Femur (tissue), 1 donor: ENCODE measurements around the gene PDE6B.

Experiments used
- DNase-seq: peaks from one replicate; pipeline ENCODE4 v3.0.0-alpha.2; 2017

The PDE6B gene

DNA sequence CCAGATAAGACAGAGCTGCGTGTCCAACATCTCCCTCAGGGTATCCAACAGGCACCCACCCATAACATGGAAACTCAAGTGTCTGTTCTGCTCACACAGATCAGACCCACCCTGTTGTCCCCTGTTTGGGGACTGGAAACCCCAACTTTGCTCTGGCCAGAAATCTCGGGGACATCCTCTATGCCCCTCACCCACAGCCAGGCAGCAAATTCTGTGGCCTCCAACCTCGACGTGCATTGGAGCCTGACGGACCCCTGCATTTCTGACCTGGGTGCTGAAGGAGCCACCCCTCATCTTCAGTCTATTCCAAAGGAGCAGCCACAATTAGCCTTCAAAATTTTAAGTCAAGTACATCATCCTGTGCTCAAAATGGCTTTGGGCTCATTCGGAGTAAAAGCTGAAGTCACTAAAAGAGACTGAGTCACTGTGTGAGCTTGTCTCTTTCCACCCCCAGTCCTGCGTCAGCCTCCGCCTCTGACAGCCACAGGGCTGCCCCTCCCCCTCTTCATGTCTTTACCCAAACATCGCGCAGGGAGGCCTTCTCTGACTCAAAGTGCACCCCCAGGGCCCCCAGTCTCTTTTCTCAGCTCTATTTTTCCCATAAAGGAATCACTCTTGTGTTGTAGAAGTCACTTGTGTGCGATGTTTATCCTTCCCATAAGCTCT, 24.4 kb upstream of the PDE6B start:
- DNase-seq, result no peak

DNA sequence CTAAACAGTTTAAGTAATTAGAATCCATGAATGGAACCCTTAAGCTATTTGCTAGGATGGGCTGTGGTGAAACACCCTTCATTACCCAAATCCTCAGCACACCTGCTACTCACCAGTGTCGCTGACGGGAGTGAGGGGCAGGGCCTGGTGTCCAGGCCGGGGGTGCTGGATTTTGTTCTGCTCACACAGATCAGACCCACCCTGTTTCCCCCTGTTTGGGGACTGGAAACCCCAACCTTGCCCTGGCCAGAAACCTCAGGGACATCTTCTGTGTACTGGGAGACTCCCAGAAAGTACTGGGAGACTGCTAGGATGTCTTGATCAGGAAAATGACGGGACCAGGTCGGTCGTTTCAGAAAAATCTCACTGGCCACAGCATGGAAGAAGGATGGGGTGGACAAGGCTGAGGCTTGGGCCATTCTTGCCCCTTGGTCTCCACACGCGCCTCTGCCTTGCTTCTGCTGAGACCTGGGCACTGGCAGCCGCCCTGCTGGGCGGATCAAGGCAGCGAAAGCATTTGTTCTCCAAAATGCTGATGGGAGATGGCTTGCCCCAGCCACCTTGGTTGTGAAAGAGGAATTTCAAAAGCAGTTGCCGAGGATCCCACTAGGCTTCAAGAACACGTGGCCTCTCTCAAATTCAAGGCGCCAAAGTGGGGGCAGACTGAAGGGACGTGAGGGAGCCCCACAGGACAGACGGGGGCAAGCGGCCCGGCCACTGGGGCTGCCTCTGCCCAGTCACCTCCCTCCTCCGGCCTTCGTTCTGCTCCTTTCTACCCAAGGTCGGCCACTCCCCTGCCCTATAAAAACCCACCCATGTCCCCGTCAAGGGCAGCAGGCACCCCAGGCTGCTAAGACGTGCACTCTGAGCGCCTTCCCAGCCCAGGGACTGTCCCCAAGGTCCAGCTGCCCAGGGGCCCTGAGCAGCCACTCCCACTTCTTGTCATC, 23.5 kb upstream of the PDE6B start:
- no peak for DNase-seq

DNA sequence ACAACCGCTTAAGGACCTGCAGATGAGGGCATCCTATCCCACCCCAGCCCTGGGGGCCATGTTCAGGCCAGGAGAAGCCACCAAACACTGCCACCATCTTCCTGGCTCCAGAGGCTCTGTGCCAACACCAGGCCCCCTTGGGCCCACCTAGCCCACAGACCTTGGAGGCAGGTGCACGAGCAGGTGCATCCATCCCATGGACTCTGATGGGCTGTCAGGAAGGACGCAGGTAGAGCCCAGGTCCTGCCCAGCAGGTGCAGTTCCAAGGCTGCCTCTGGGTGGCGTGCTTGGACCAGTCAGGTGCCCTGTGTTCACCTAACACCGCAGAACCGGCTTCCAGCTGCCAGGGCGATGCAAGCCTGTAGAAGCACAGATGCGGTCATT, 22.8 kb upstream of the PDE6B start:
- no peak for DNase-seq

DNA sequence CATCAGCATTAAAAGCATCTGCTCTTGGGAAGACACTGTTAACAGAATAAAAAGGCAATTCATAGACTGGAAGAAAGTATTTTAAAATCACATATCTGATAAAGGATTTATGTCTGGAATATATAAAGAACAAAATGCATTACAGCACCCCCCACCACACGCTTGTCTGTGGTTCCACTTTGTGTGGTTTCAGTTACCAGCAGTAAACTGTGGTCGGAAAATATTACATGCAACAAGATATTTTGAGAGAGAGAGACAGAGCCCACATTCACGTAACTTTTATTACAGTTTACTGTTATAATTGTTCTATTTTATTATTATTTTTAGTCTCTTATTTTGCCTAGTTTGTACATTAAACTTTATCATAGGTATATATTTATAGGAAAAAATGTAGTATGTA, 21.2 kb upstream of the PDE6B start:
- no peak for DNase-seq

DNA sequence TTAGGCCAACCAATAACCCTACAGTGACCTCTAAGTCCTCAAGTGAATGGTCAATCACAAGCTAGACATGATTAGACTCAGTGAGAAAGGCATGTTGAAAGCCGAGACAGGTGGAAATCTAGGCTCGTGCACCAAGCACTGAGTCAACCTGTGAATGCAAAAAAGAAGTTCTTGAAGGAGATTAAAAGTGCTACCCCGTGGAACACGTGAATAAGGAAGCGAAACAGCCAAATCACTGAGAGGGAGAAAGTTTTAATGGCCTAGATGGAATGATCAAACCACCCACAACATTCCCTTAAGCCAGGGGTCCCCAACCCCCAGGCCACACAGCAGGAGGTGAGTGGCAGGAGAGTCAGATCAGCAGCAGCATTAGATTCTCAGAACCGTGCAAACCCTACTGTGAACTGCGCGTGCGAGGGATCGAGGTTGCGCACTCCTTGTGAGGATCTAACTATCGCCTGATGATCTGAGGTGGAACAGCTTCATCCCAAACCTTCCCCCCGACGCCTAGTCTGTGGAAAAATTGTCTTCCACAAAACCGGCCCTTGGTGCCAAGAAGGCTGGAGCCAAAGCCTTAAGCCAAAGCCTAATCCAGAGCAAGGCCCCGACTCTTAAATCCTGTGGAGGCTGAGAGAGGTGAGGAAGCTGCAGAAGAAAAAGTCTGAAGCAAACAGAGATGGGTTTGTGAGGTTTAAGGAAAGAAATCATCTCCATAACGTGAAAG, 19.5 kb upstream of the PDE6B start:
- no peak for DNase-seq

DNA sequence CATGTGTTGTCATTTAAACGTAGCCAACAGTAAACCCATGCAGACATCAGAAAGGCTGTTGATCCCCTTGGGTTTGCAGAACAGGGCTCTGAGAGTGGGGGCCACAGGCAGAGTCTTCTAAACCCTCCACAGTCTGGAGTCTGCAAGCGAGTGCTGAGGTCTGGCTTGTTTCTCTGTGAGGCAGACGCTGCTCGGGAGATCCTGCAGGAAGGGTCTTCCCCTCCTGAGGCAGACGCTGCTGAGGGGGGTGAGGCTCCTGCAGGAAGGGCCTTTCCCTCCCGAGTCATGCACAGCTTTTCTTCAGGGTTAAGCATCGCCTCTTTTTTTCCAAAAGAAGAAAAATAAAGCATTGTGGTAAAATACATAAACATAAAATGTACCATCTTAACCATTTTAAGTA, 17.1 kb upstream of the PDE6B start:
- no peak for DNase-seq

DNA sequence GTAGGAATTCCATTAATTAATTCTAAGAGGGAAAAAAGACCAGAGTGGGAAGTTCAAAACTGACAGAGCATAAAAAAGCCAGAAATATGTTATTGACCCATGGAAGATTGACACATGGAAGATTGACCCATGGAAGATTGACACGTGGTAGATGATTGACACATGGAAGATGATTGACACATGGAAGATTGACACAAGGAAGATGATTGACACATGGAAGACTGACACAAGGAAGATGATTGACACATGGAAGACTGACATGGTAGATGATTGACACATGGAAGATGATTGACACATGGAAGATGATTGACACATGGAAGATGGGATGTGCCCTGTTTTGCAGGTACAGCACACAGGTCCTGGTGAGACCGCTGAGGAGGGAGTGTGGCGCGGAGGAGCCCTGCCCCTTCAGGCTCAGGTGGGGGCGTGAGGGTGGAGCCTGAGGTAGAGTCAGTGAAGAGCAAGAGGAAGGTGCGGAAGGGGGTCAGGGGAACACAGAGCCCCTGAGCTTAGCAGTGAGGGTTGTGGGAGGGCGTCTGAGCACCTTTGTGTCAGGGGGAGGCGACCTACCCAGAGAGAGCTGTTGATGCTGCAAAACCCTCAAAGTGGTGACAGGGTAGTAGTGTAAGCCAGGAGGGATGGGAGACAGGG, 15.8 kb upstream of the PDE6B start:
- DNase-seq, result no peak

DNA sequence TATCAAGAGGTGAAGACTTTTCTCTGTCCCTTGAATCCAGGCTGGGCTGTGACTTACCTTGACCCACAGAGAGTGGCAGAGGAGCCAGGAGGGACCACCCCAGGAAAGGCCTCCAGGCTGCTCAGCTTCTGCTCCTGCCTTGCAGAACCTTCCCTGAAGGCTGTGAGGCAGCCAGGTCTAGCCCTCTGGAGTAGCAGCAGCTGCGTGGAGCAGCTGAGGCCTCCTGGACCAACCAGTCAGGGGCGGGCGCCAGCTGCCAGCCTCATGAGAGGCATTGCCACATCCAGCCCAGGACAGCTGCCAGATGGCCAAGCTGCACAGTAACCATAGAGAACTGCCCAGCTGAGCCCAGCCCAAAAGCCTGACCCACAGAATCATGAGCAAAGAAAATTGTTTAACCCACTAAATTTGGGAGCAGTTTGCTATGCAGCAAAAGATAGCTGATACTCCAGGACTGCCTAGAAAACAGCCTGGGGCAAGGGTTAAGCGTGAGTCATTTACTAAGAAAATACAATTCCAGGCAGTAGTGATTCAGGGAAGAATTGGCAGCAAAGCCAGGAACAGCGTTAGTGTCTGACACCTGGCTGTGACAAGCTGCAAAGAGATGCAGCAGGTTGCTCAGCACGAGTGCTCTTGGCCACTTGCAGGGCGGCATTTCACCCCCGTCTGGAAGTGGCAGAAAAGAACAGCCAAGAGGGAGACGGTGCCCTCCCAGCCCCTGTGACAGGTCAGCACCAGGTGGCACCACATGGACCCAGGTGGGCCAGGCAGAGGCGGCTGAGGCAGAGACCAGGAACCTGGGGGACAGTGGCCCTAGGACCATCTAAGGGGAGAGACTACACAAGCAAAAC, 14.7 kb upstream of the PDE6B start:
- DNase-seq, result peak; percentile 58

DNA sequence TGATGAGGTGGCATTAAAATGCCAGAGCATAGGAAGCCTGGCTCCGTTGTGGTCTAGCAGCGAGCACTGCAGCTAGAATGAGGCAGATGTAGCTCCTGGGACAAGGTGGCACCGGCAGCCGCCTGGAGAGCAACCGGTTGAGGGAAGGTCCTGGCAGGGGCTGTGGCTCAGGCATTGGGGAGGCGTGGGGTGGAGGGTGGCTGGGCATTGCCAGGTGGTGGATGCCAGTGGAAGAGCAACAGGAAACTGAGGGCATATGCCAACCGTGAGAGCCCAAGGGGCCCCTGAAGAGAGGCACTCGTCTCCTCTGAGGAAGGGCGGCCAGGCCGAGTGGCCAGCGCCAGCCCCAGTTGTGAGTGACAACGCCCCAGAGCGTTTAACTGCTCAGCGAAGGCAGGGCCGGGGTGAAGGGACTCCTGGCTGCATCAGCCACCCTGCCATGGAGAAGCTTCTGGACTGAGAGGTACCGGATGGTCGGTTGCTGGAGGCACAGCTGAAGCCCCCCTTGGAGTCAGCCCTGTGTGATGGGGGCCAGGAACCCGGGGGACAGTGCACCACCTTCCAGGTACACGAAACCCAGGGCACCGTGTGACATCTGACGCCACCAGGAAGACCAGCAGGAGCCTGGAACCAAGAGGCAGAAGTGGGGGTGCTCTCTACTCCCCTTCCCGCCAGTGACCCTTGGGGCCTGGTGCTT, 13.2 kb upstream of the PDE6B start:
- no peak for DNase-seq

DNA sequence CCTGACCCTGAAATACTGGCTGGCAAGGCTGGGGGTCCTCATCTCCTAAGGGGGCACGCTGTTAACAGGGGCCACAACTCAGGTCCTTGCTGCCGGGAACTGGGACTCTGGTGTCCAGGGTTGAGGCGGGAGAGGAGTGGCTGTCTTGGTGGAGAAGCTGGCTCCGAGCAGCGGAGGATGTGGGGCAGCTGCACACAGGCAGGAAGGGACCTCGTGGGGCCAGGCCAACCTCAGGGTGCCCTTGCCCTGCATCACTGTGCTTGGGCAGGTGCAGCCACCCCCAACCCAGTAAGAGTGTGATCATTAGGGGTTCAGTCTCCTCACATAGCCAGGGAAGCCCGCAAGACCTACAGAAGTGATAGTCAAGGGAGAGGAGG, 12.6 kb upstream of the PDE6B start:
- no peak for DNase-seq

DNA sequence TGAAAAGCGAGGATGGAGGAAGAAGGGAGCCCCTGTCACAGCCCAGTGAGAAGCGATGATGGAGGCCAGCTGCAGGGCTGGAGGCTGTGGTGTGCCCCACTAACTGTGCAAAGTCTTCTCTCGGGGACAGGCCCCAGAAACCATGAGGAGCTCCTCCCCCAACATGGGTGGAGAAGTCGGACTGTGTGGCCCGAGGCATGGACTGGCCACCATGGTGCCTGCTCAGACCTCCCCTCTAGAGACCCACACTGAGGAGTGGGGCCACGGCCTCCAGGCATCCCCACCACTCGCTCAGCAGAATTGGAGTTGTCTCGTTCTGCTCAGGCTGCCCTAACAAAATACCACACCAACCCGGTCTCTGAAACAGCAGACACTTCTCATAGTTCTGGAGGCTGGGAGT, 12.2 kb upstream of the PDE6B start:
- no peak for DNase-seq

DNA sequence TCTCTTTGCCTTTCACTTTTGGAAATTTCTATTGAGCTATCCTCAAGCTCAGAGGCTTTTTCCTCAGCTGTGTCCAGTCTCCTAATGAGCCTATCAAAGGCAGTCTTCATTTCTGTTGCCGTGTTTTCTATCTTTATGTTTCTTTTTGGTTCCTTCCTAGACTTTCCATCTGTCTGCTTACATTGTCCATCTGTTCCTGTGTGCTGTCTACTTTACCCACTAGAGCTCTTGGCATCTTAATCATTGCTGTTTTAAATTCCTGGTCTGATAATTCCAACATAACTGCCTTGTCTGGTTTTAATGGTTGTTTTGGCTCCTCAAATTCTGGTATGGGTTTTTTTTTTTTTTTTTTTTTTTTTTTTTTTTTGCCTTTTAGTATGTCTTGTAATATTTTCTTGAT, 9.3 kb upstream of the PDE6B start:
- DNase-seq, result no peak

DNA sequence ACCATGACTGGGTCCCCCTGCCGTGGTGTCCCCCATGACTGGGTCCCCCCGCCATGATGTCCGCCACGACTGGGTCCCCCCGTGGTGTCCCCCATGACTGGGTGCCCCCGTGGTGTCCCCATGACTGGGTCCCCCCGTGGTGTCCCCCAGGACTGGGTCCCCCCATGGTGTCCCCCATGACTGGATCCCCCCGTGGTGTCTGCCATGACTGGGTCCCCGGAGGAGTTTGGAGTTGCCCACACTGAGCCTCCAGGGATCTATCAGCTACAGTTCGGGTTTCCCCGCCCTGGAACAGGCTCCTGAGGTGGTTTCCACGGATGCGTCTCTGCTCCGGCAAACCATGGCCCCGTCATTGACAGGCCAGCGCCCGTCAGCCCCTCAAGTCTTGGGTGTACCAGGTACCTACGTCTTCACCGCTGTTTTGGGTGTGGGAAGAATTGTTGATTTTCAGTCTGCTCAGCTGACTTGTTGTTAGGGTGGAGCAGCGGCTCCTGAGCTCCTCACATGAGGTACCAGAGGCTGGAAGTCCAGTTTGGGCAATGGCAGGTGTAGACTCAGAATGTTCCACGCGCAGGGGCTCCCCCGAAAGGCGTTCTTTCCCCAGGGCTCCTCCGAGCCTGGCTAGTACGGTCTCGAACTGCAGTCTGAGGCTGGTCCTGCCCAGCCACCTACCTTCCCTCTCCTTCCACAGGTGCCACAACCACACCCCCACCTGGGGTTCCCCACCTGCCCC, 8.3 kb upstream of the PDE6B start:
- no peak for DNase-seq

DNA sequence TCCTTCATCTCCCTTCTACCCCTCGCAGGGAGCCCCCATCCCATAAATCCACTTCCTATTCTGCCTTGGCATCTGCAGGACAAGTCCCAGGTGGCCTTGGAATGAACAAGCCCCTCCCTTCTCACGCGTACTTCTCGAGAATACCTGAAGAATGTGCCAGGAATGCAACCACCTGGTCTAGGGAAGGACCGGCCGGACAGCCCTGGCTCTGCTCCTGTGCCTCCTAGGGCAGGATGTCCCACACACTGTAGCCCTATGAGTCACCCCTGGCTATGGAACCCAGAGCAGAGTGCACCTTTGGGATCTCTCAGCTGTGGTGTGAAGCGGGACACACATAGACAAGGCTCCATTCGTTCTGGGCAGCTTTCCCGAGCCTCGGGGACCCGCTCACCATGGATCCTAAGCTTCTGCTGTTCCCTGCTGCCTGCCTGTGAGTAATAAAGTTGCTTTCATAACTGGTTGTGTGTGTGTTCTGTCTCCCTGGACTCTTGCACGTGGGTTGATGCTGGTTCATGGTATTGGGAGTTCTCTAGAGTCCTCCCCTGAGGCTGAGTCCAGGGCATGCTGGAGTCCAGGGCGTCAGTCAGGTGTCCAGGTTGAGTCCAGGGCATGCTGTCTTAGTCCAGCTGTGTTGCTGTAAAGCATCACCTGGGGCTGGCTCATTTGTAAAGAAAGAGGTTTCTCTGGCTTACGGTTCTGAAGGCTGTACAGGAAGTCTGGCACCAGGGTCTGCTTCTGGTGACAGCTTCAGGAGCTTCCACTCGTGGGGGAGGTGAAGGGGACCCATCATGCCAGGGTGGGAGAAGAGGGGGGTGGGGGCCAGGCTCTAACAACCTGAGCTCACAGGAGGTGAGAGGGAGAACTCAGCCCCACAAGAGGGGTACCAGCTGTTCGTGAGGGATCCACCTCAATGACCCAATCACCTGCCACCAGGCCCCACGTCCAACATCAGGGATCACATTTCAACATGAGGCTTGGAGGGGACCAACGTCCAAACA, 7.4 kb upstream of the PDE6B start:
- DNase-seq, result no peak

DNA sequence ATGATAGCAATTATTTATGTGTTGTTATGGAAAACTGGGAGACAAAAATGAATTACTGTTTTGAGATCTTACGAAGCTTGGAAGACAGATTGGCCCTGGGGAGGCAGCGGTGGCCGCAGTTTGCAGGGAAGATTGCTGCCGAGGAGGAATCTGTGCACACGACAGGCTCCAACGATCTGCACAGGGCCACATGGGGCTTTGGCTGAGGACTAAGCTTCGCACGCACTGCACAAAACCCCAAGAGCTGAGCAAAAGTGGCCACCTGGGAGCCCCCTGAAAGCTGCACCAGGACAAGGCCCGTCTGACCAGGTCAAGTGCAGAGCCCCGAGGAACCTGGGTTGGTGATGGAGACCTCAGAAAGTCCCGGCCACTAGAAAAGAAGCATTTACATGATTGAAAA, 5.2 kb upstream of the PDE6B start:
- DNase-seq, result no peak

DNA sequence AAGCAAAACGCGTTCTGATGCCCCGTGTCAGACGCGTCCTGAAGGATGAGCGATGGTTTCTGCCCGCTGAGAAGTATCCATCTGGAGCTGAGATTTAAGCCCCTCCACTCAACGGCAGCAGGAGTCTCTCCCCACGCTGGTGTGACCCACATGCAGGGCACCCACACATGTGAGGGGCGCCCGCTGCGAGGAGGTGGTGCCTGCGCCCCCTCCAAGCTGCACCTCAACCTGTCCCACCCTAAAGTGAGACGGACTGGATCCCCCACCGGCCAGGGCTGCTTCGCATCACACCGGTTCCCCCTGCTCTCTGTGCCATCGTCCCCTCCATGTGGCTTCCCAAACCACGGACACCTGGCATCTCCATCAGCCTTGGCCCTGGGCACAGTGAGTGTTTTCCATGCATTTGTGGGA, 4.5 kb upstream of the PDE6B start:
- no peak for DNase-seq

DNA sequence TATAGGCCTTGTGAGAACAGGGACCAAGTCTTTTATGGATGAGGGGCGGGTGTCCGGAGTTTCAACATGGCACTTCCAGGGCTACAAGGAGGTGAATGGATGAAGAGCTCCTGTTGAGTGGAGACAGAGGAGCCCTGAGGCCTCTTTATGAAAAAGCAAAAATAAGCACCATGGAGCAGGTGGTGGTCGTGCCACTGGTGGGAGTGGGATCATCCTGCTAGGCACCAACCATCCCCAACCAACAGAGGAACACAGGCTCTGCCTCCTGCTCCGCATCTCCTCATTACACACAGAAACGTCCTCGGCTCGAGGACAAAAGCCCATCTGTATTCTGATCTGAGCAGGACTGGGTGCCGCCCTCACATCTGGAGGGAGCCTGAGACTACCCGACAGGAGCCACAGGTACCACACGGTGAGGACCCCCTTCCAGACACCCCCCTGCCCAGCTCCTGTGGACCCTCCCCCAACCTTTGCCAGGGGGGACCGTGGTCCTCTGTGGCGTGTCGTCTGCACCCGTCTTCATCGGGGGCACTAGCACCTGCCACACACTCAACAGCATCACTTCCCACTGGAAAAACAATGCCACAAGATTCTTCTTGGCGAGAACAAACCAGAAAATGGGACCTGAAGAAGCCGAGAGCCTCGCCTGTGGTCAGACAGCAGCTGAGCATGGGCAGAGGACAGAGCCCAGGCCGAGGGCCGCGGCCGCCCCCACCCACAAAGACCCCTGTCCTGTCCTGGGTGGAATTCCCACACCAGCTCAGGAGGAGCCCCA, 3.9 kb upstream of the PDE6B start:
- DNase-seq, result no peak

DNA sequence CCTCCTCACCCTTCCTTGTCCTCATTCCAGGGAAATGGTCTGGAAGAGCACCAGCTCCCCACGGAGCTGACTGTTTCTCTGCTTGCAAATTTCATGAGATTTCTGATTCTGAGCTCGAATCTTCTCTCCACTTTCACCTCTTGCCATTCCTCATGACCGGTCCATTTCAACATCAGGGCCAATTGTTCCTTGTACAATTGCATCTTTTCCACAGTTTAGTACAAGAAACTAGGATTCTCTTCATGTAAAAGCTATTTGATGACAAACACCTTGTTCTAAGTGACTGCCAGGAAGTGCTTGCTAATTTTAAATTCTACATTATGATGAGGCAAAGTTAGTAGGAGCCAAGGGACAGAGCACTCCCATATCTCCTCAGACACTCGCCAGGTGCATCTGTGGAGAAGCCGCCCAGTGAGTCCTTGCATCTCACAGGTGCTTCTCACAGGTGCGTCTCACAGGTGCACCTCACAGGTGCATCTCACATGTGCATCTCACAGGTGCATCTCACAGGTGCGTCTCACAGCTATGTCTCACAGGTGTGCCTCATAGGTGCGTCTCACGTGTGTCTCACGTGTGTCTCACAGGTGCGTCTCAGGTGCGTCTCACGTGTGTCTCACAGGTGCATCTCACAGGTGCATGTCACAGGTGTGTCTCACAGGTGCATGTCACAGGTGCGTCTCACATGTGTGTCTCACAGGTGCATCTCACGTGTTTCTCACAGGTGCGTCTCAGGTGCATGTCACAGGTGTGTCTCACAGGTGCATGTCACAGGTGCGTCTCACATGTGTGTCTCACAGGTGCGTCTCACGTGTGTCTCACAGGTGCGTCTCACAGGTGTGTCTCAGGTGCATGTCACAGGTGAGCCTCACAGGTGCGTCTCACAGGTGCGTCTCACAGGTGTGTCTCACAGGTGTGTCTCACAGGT, 3.0 kb upstream of the PDE6B start:
- DNase-seq, result no peak
